Keratinocyte (primary cell): ENCODE results near the gene SEC14L3. TPM values are rescaled to one million over a fixed set of nuclear protein-coding genes. Genes with fewer than 3 reads are reported as not detected.

ENCODE experiments used
- DNase-seq: peaks from one replicate; pipeline ENCODE4 v3.0.0-alpha.2; 2011; ENCODE audit warnings: low read depth, missing footprints, low spot score
- FAIRE-seq: peaks from 2 replicates; lab custom pipeline; 2011; peaks lifted over from hg19 to GRCh38; lab: Jason Lieb, UNC
- H2AFZ ChIP-seq: 2 replicates; pipeline ENCODE4 v1.6.0; 2012; ENCODE audit warnings: low read length, control low read depth, inconsistent platforms; ENCODE audit not compliant: control insufficient read depth
- H3K27ac ChIP-seq: 2 replicates; pipeline ENCODE4 v1.5.1; 2011; ENCODE audit warnings: low read length; ENCODE audit not compliant: control insufficient read depth, insufficient read depth
- H3K27me3 ChIP-seq: 3 replicates; pipeline ENCODE4 v1.6.0; 2011; ENCODE audit warnings: low read length; ENCODE audit not compliant: control insufficient read depth, insufficient read depth; ENCODE audit errors: extremely low read depth
- H3K36me3 ChIP-seq, 2 experiments: 2 replicates in 1 of 2; 3 replicates in 1 of 2; pipeline ENCODE4 v1.5.1; 2011; ENCODE audit warnings: low read length in 2 of 2, mild to moderate bottlenecking in 1 of 2; ENCODE audit not compliant: control insufficient read depth in 2 of 2, insufficient read depth in 2 of 2; ENCODE audit errors: extremely low read depth in 1 of 2
- H3K4me1 ChIP-seq: 3 replicates; pipeline ENCODE4 v1.5.1; 2011; ENCODE audit warnings: low read length; ENCODE audit not compliant: control insufficient read depth, insufficient read depth; ENCODE audit errors: extremely low read depth
- H3K4me2 ChIP-seq: 3 replicates; pipeline ENCODE4 v1.6.0; 2011; ENCODE audit warnings: low read depth, low read length; ENCODE audit not compliant: control insufficient read depth, insufficient read depth; ENCODE audit errors: extremely low read depth
- H3K4me3 ChIP-seq, 3 experiments: fragments of 200-600 bp in 1 of 3; sonication (generic) in 1 of 3; 2 replicates in 2 of 3; 3 replicates in 1 of 3; pipeline ENCODE4 v1.5.1; 2011 to 2016; ENCODE audit warnings: low read length in 3 of 3, mild to moderate bottlenecking in 3 of 3, control low read depth in 2 of 3, inconsistent platforms in 1 of 3, low read depth in 1 of 3, mixed read lengths in 1 of 3, mixed run types in 1 of 3, moderate library complexity in 1 of 3; ENCODE audit not compliant: control insufficient read depth in 2 of 3, insufficient read depth in 2 of 3; ENCODE audit errors: extremely low read depth in 1 of 3
- H3K79me2 ChIP-seq: 2 replicates; pipeline ENCODE4 v1.6.0; 2012; ENCODE audit warnings: low read length; ENCODE audit not compliant: control insufficient read depth, insufficient read depth
- H3K9ac ChIP-seq: 3 replicates; pipeline ENCODE4 v1.6.0; 2011; ENCODE audit warnings: low read length; ENCODE audit not compliant: control insufficient read depth, insufficient read depth; ENCODE audit errors: extremely low read depth
- H3K9me1 ChIP-seq: 3 replicates; pipeline ENCODE4 v1.6.0; 2011; ENCODE audit warnings: low read length; ENCODE audit not compliant: control insufficient read depth, insufficient read depth; ENCODE audit errors: extremely low read depth
- H3K9me3 ChIP-seq: 2 replicates; pipeline ENCODE4 v1.5.1; 2012; ENCODE audit warnings: low read depth, low read length; ENCODE audit not compliant: control insufficient read depth
- H4K20me1 ChIP-seq: 3 replicates; pipeline ENCODE4 v1.6.0; 2011; ENCODE audit warnings: low read length; ENCODE audit not compliant: control insufficient read depth, insufficient read depth; ENCODE audit errors: extremely low read depth
- CTCF ChIP-seq, 3 experiments: IDR thresholded peaks in 1 of 3; conservative IDR thresholded peaks in 1 of 3; optimal IDR thresholded peaks in 1 of 3; 2 replicates in 2 of 3; 3 replicates in 1 of 3; pipeline versions ENCODE3 to v1.5.1; 2011; ENCODE audit warnings: low read length in 3 of 3, mild to moderate bottlenecking in 3 of 3, moderate library complexity in 2 of 3, control low read depth in 1 of 3, inconsistent platforms in 1 of 3; ENCODE audit not compliant: insufficient read depth in 2 of 3; ENCODE audit errors: extremely low read depth in 1 of 3
- EZH2 ChIP-seq: IDR thresholded peaks from one replicate; pipeline ENCODE4 v1.6.1; 2012; ENCODE audit warnings: inconsistent platforms, mild to moderate bottlenecking, low read length, moderate library complexity
- dilution Hi-C: fragments of 300-500 bp; cut with MboI; formaldehyde crosslinking; loops from one replicate; pipeline ENCODE4 v1.7.0; 2020; ENCODE audit warnings: low sequenced_read_pairs; ENCODE audit not compliant: extremely low pct_ligation_motif_present
- polyA plus RNA-seq, 5 experiments: library from polyadenylated mRNA; depleted of rRNA in 3 of 5; stranded (reverse) in 3 of 5; stranded (forward) in 1 of 5; unstranded in 1 of 5; fragments of >200 nt; gene quantifications; 1 replicate in 1 of 5; 2 replicates in 3 of 5; 3 replicates in 1 of 5; pipeline versions ENCODE4 v1.2.1 to v1.2.3, GENCODE V29; 2011 to 2012; ENCODE audit warnings: missing spikeins in 2 of 5, low read depth in 1 of 5, low replicate concordance in 1 of 5

SEC14L3 gene
- polyA plus RNA-seq, 1 donor (not counting 4 experiments of a cell fraction or from before 2014, with no cell fraction given) = not detected

GRCh38 chr22:30502153-30502552 is 30.3 kb upstream of the SEC14L3 start:
- H3K4me1 ChIP-seq = no peaks in the 10 kb centered on the region
- no peaks in the 10 kb centered on the region for H3K79me2 ChIP-seq
- H2AFZ ChIP-seq = no peak overlapping the region
- no peak overlapping the region for H3K4me2 ChIP-seq
- peaks cover 16% of the 10 kb centered on the region for H3K27me3 ChIP-seq
- dilution Hi-C loops = no loop called here
- no peaks in the 10 kb centered on the region for H3K9me1 ChIP-seq
- no peak for DNase-seq
- no peak for FAIRE-seq
- no peaks in the 10 kb centered on the region for H4K20me1 ChIP-seq
- no peak overlapping the region for H3K27ac ChIP-seq
- no peak for TF ChIP-seq EZH2
- no peak for TF ChIP-seq CTCF (optimal IDR thresholded peaks at IDR 0.05 in 1 of 3, IDR thresholded peaks at IDR 0.05 in 1 of 3, conservative IDR thresholded peaks at IDR 0.05 in 1 of 3; ENCODE audit: extremely low read depth in 1 of 3, insufficient read depth in 2 of 3, low read length in 3 of 3)
- H3K9ac ChIP-seq = no peak overlapping the region
- no peaks in the 10 kb centered on the region for H3K36me3 ChIP-seq
- no peaks in the 10 kb centered on the region for H3K9me3 ChIP-seq
- H3K4me3 ChIP-seq = no peak overlapping the region

GRCh38 chr22:30500628-30501027 is 28.8 kb upstream of the SEC14L3 start:
- FAIRE-seq (no peak), DNase-seq (no peak)
- dilution Hi-C loops = no loop called here
- Histone ChIP-seq H3K27ac (no peak overlapping the region), H3K9me3 (no peaks in the 10 kb centered on the region), H3K4me3 (no peak overlapping the region), H3K4me1 (no peaks in the 10 kb centered on the region), H3K9ac (no peak overlapping the region), H3K4me2 (no peak overlapping the region), H2AFZ (no peak overlapping the region), H3K79me2 (no peaks in the 10 kb centered on the region), H3K9me1 (no peaks in the 10 kb centered on the region), H4K20me1 (no peaks in the 10 kb centered on the region), H3K36me3 (no peaks in the 10 kb centered on the region), H3K27me3 (peaks cover 7% of the 10 kb centered on the region)
- TF ChIP-seq CTCF (optimal IDR thresholded peaks at IDR 0.05 in 1 of 3, IDR thresholded peaks at IDR 0.05 in 1 of 3, conservative IDR thresholded peaks at IDR 0.05 in 1 of 3; ENCODE audit: extremely low read depth in 1 of 3, insufficient read depth in 2 of 3, low read length in 3 of 3) (no peak), EZH2 (no peak)
